Adrenal gland (tissue), 12 donors: ENCODE measurements around the gene HSD17B8. TPM values are rescaled to one million over a fixed set of nuclear protein-coding genes. Genes with fewer than 3 reads are reported as not detected.

Experiments
- DNase-seq, 7 donors: peaks; one replicate each; pipeline ENCODE4 v3.0.0-alpha.2; 2019 to 2020
- H3K27ac ChIP-seq, 5 donors: fragments of 200-600 bp; sonication (generic) in 4 of 5; 1 replicate in 3 of 5; 2 replicates in 2 of 5; pipeline versions ENCODE4 v1.5.1 to v1.8.0; 2016 to 2020; ENCODE audit warnings: mild to moderate bottlenecking in 1 of 5
- H3K27me3 ChIP-seq: fragments of 200-600 bp; 2 replicates; pipeline ENCODE4 v1.8.0; 2021
- H3K36me3 ChIP-seq, 2 donors: fragments of 200-600 bp; replicated peaks in 1 of 2; 1 replicate in 1 of 2; 2 replicates in 1 of 2; pipeline versions ENCODE4 v1.5.1 to v1.8.0; 2018 to 2022
- H3K4me1 ChIP-seq, 2 donors: fragments of 200-600 bp; replicated peaks in 1 of 2; 1 replicate in 1 of 2; 2 replicates in 1 of 2; pipeline versions ENCODE4 v1.5.1 to v1.8.0; 2018 to 2021
- H3K4me3 ChIP-seq, 4 donors: fragments of 200-600 bp; sonication (generic) in 3 of 4; one replicate each; pipeline ENCODE4 v1.5.1; 2016 to 2018
- H3K9me3 ChIP-seq, 3 donors: fragments of 200-600 bp; sonication (generic) in 1 of 3; replicated peaks in 1 of 3; 1 replicate in 2 of 3; 2 replicates in 1 of 3; pipeline versions ENCODE4 v1.5.1 to v1.8.0; 2016 to 2021
- POLR2A ChIP-seq, 2 donors: fragments of 450-650 bp; IDR thresholded peaks; one replicate each; pipeline ENCODE4 v1.6.1; 2017; ENCODE audit warnings: antibody characterized with exemption in 2 of 2, mild to moderate bottlenecking in 2 of 2, moderate library complexity in 1 of 2
- WGBS, 4 donors: extraction: QIAGEN DNeasy Blood & Tissue Kit in 2 of 4; methylation state at CpG; one replicate each; pipeline versions ENCODE4 v1.1.5 to v1.1.7; 2013 to 2017; 5-methylcytosine and 5-hydroxymethylcytosine counted together
- intact Hi-C, 2 donors: fragments of 100-400 bp; cut with DNase I; formaldehyde crosslinking; loops; one replicate each; pipeline versions ENCODE4 v1.14.1 to v1.15.0; 2022 to 2023
- polyA plus RNA-seq, 3 donors: library from polyadenylated mRNA; stranded (reverse); fragments of 200-250 nt in 2 of 3; fragments of 350-450 nt in 1 of 3; fragmentation: Illumina TruSeq in 1 of 3; extraction: RNeasy Lipid Tissue Mini Kit (QIAGEN cat#74804) in 1 of 3; gene quantifications; one replicate each; pipeline ENCODE4 v1.2.3, GENCODE V29; 2013 to 2014
- total RNA-seq, 9 donors: library from RNA; depleted of rRNA in 4 of 9; stranded (reverse); fragments of >200 nt in 4 of 9; fragments of 120-200 nt in 1 of 9; fragmentation: NEBNext Ultra II Directional in 1 of 9; extraction: Animal tissue kit (Norgen Biotek cat#: 25700) in 1 of 9; gene quantifications; one replicate each; pipeline versions ENCODE4 v1.1.0 to v1.2.4, GENCODE V29; 2013 to 2023
- TF ChIP-seq, protein P1 (sequence below), 6 experiments: fragments of 450-650 bp in 4 of 6; fragments of 200-600 bp in 2 of 6; sonication (generic) in 1 of 6; IDR thresholded peaks; 1 replicate in 5 of 6; 2 replicates in 1 of 6; pipeline versions ENCODE4 v1.5.1 to v1.8.0; 2016 to 2021; ENCODE audit warnings: antibody characterized with exemption in 6 of 6, mild to moderate bottlenecking in 2 of 6, moderate library complexity in 1 of 6
- donor health status: healthy with polysubstance abuse.
- donor health status: Bipolar disorder and iron deficiency.
- donor health status: DM: yes; HTN: yes; CAD: no.
- donor health status: DM: no; HTN: no; CAD: no.
- donor health status: DM: no; HTN: no; CAD: no.
- donor health status: DM: yes; HTN: yes; CAD: no.

HSD17B8 gene
- total and polyA plus RNA-seq, 12 donors, result 13.4 to 96.3 (median 32.7) TPM

DNA sequence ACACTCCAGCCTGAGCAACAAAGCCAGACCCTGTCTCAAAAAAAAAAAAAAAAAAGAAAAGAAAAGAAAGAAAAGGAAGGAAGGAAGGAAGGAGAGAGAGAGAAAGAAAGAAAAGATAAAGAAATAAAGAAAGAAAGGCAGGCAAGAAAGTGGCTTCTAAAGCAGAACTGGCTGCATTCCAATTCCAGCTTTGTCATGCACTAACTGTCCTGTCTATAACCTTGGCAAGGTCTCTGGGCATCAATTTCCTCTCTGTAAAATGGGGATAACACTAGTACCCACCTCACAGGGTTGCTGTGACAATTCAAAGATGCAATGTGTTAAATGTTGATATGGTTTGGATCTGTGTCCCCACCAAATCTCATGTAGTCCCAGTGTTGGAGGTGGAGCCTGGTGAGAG, 31.9 kb downstream of the HSD17B8 start:
- TF ChIP-seq, protein P1, sequence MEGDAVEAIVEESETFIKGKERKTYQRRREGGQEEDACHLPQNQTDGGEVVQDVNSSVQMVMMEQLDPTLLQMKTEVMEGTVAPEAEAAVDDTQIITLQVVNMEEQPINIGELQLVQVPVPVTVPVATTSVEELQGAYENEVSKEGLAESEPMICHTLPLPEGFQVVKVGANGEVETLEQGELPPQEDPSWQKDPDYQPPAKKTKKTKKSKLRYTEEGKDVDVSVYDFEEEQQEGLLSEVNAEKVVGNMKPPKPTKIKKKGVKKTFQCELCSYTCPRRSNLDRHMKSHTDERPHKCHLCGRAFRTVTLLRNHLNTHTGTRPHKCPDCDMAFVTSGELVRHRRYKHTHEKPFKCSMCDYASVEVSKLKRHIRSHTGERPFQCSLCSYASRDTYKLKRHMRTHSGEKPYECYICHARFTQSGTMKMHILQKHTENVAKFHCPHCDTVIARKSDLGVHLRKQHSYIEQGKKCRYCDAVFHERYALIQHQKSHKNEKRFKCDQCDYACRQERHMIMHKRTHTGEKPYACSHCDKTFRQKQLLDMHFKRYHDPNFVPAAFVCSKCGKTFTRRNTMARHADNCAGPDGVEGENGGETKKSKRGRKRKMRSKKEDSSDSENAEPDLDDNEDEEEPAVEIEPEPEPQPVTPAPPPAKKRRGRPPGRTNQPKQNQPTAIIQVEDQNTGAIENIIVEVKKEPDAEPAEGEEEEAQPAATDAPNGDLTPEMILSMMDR (IDR thresholded peaks at IDR 0.05), result no peak
- peaks cover 0 to 3% of the 10 kb centered on the region in 2 donors for H3K4me1 ChIP-seq
- peaks cover 16% of the 10 kb centered on the region for H3K27me3 ChIP-seq
- no peaks in the 10 kb centered on the region for H3K36me3 ChIP-seq
- DNase-seq, result no peak
- no peak overlapping the region for H3K4me3 ChIP-seq
- no peak overlapping the region for H3K27ac ChIP-seq
- intact Hi-C loops, result no loop called here
- H3K9me3 ChIP-seq, result no peaks in the 10 kb centered on the region

GRCh38 chr6:33236852-33237251, 32.4 kb downstream of the HSD17B8 start:
- no peak overlapping the region for H3K27ac ChIP-seq
- H3K9me3 ChIP-seq, result no peaks in the 10 kb centered on the region
- WGBS, 4 donors, result 88 to 99% (median 90%) methylated on average over 4 to 6 of the region's 6 CpGs
- peaks cover 0 to 3% of the 10 kb centered on the region in 2 donors for H3K4me1 ChIP-seq
- intact Hi-C loops, result no loop called here
- H3K27me3 ChIP-seq, result peaks cover 16% of the 10 kb centered on the region
- DNase-seq, result no peak
- no peak overlapping the region for H3K4me3 ChIP-seq
- H3K36me3 ChIP-seq, result no peaks in the 10 kb centered on the region
- TF ChIP-seq, protein P1 (IDR thresholded peaks at IDR 0.05), result no peak
- TF ChIP-seq POLR2A (IDR thresholded peaks at IDR 0.05), result no peak

- intact Hi-C loops, result no loop called here
Measured at GRCh38 chr6:33237741-33238140, 33.3 kb downstream of the HSD17B8 start.

DNA sequence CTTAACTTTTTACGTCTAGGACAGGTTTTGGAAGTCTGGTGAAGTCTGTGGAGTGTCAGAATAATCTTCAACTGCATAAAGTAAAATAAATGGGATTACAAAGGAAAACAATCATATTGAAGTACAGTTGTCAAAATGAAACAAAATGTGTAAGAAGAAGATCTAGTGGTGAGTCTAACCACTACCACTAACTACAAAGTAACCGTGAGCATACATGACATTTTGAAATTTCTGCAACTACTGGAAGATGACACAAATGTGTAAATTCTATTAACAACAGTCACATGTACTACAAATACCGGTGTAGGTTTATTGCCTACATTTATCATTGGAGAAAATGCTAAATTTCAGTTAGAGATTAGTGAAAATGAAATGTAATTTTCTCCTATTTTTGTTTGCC, 37.5 kb downstream of the HSD17B8 start:
- TF ChIP-seq, protein P1 (IDR thresholded peaks at IDR 0.05), result no peak
- TF ChIP-seq POLR2A (IDR thresholded peaks at IDR 0.05), result no peak
- DNase-seq, result no peak
- Histone ChIP-seq H3K27ac (no peak overlapping the region), H3K27me3 (peaks cover 10% of the 10 kb centered on the region), H3K36me3 (no peaks in the 10 kb centered on the region), H3K4me3 (no peak overlapping the region), H3K9me3 (no peaks in the 10 kb centered on the region), H3K4me1 (peaks cover 0 to 3% of the 10 kb centered on the region in 2 donors)
- intact Hi-C loops, result loop anchor here in 1 of 2 donors (10.0 kb wide), 2 partner anchors 127 to 227 kb away; no protein-coding TSS in a partner anchor
- 49 to 62% (median 59%) methylated on average over 3 of the region's 3 CpGs for WGBS, 4 donors

More at GRCh38 chr6:33237741-33238140, 33.3 kb downstream of the HSD17B8 start:
- no peaks in the 10 kb centered on the region for H3K36me3 ChIP-seq
- no peak overlapping the region for H3K27ac ChIP-seq
- peaks cover 16% of the 10 kb centered on the region for H3K27me3 ChIP-seq
- peak in 2 of 7 donors; percentile 50 to 56 for DNase-seq
- WGBS, 4 donors, result 26 to 59% (median 39%) methylated on average over 2 of the region's 2 CpGs
- H3K9me3 ChIP-seq, result no peaks in the 10 kb centered on the region
- H3K4me1 ChIP-seq, result peaks cover 0 to 3% of the 10 kb centered on the region in 2 donors
- TF ChIP-seq, protein P1 (IDR thresholded peaks at IDR 0.05), result no peak
- TF ChIP-seq POLR2A (IDR thresholded peaks at IDR 0.05), result no peak
- H3K4me3 ChIP-seq, result no peak overlapping the region
